Activated T-helper 2 cell treated with anti-CD3 and anti-CD28 coated beads, Interferon-gamma antibody, Interleukin-2, Interleukin-4, amounts not matched to agents 10 μg/mL and 5 μg/mL and 100 μg/mL, durations not matched to agents 14 hours and 24 hours and 36 hours (primary cell): ENCODE results near the gene HERC5. TPM values are rescaled to one million over a fixed set of nuclear protein-coding genes. Genes with fewer than 3 reads are reported as not detected.
A peak's percentile ranks its signal among the peaks of the same experiment; 100 is the strongest.

ENCODE experiments used
- DNase-seq: peaks from one replicate; pipeline ENCODE4 v3.0.0; 2021; ENCODE audit warnings: low spot score
- H3K27ac Mint-ChIP-seq: one replicate; pipeline ENCODE4 v1.8.0; 2021; ENCODE audit warnings: mixed read lengths
- H3K27me3 Mint-ChIP-seq: one replicate; pipeline ENCODE4 v1.8.0; 2021; ENCODE audit warnings: low read depth, mixed read lengths
- H3K36me3 Mint-ChIP-seq: one replicate; pipeline ENCODE4 v1.8.0; 2021; ENCODE audit warnings: low read depth, mixed read lengths
- H3K4me1 Mint-ChIP-seq: one replicate; pipeline ENCODE4 v1.8.0; 2021; ENCODE audit warnings: low read depth, mixed read lengths
- H3K4me3 Mint-ChIP-seq: one replicate; pipeline ENCODE4 v1.8.0; 2021; ENCODE audit warnings: low read depth, mild to moderate bottlenecking, moderate library complexity, mixed read lengths
- H3K9me3 Mint-ChIP-seq: one replicate; pipeline ENCODE4 v1.8.0; 2021; ENCODE audit warnings: mixed read lengths
- intact Hi-C: fragments of 100-400 bp; cut with micrococcal nuclease; formaldehyde crosslinking; loops from one replicate; pipeline ENCODE4 v1.15.1; 2023
- total RNA-seq: library from RNA; stranded (reverse); gene quantifications from 2 replicates; pipeline ENCODE4 v1.2.3, GENCODE V29; 2022

HERC5 gene
- total RNA-seq, 1 donor from 2014 or later: 8.4 TPM

DNA sequence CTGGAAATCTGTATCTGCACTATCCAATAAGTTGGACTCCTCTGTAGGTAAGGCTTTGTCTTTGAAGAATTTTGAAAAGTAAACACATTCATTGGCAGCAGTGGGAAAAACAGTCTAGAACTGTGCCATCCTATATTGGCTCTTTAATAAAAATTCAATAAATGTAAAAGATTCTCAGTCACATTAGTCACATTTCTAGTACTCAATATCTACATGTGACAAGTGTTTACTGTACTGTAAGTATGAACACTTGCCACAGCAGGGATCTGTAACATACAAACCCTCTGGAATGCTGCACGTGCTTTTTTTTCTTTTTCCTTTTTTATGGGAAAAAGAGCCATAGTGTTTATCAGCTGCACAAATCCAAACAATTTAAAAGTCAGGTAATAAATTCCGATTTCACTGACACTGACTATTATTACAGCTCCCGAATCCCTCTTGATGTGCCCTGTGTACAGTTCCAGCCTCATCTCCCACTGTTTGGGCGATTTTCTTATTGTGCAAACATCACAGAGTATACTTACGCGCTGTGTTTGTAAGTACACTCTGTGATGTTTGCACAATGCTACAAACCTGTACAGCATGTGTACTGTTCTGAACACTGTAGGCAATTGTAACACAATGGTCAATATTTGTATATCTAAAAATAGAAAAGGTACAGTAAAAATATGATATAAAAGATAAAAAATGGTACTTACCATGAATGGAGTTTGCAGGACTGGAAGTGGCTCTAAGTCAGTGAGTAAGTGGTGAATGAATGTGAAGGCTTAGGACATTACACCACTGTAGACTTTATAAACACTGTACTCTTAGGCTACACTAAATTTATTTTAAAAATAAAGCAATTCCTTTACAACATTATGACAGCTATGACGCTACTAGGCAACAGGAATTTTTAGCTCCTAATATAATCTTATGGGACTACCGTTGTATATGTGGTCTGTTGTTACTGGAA is 57.9 kb downstream of the HERC5 start:
- no peaks in the 10 kb centered on the region for H3K36me3 Mint-ChIP-seq
- intact Hi-C loops: loop anchor here (1.0 to 10.0 kb wide), 3 partner anchors 146 to 660 kb away; no protein-coding TSS in a partner anchor
- no peaks in the 10 kb centered on the region for H3K9me3 Mint-ChIP-seq
- no peak for DNase-seq
- no peaks in the 10 kb centered on the region for H3K27me3 Mint-ChIP-seq
- no peak overlapping the region for H3K27ac Mint-ChIP-seq
- H3K4me3 Mint-ChIP-seq: no peak overlapping the region
- no peaks in the 10 kb centered on the region for H3K4me1 Mint-ChIP-seq

DNA sequence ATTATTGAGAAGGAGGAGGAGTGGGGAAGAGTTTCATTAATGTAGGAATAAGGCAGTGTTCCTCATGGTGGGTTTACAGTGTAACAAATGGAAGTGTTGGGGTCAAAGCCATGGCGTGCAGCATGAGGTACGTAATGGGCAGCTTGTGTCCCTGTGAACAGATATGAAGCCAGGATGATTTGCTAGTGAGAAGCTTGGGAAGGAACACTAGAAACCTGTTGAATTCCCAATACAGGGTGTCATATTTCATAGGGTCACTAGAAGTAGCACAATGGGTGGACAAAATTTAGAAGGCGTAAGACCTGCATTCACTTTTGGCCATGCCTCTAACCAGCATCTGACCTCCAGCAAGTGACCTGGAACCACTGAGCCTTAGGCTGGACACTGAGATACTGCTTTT is 59.8 kb downstream of the HERC5 start:
- H3K36me3 Mint-ChIP-seq: peaks cover 13% of the 10 kb centered on the region
- H3K4me3 Mint-ChIP-seq: no peak overlapping the region
- intact Hi-C loops: loop anchor here (10.0 kb wide), 1 partner anchor 662 kb away; no protein-coding TSS in a partner anchor
- H3K4me1 Mint-ChIP-seq: peaks cover 5% of the 10 kb centered on the region
- DNase-seq: no peak
- no peaks in the 10 kb centered on the region for H3K27me3 Mint-ChIP-seq
- no peaks in the 10 kb centered on the region for H3K9me3 Mint-ChIP-seq
- no peak overlapping the region for H3K27ac Mint-ChIP-seq

DNA sequence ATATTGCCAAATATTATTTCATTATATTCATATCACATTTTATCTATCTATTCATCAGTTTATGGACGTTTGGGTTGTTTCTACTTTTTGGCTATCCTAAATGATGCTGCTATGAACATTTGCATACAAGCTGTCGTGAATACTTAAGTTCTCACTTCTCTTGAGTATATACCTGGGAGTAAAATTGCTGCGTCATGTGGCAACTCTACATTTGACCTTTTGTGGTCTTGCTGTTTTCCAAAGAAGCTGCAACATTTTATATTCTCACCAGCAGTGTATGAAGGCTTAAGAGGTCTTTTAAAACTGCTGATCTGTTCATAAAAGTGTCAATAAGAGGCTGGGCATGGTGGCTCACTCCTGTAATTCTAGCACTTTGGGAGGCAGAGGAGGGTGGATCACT is 60.9 kb downstream of the HERC5 start:
- no peak for DNase-seq
- H3K9me3 Mint-ChIP-seq: no peaks in the 10 kb centered on the region
- no peak overlapping the region for H3K4me3 Mint-ChIP-seq

DNA sequence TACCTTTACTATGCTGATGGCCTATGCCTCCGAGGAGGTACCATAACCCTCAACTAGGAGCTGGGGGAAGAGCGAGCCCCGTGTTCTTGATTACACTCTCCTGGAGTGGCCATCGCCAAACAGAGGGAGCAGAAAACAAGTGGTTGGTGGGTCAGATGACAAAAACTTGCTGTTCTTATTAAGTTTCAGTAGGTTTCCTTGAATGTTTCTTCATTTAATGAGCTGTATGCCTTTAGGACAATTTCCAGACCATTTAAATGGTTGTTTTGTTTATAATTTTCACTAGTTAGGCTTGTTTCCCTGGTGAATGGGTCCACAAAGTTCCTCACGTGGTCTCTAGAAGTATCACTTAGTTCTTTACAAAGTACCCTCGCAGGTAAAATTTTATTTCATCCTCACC is 62.0 kb downstream of the HERC5 start:
- no peaks in the 10 kb centered on the region for H3K9me3 Mint-ChIP-seq
- H3K27me3 Mint-ChIP-seq: no peaks in the 10 kb centered on the region
- intact Hi-C loops: loop anchor here (10.0 kb wide), 1 partner anchor 664 kb away; no protein-coding TSS in a partner anchor
- H3K36me3 Mint-ChIP-seq: peaks cover 16% of the 10 kb centered on the region
- H3K4me3 Mint-ChIP-seq: no peak overlapping the region
- peaks cover 16% of the 10 kb centered on the region for H3K4me1 Mint-ChIP-seq
- DNase-seq: no peak
- no peak overlapping the region for H3K27ac Mint-ChIP-seq

More for the DNA sequence above, 60.9 kb downstream of the HERC5 start:
- Mint-ChIP-seq H3K36me3 (peaks cover 16% of the 10 kb centered on the region), H3K4me1 (peaks cover 15% of the 10 kb centered on the region), H3K27me3 (no peaks in the 10 kb centered on the region), H3K27ac (no peak overlapping the region)
- intact Hi-C loops: loop anchor here (10.0 kb wide), 1 partner anchor 663 kb away; no protein-coding TSS in a partner anchor

DNA sequence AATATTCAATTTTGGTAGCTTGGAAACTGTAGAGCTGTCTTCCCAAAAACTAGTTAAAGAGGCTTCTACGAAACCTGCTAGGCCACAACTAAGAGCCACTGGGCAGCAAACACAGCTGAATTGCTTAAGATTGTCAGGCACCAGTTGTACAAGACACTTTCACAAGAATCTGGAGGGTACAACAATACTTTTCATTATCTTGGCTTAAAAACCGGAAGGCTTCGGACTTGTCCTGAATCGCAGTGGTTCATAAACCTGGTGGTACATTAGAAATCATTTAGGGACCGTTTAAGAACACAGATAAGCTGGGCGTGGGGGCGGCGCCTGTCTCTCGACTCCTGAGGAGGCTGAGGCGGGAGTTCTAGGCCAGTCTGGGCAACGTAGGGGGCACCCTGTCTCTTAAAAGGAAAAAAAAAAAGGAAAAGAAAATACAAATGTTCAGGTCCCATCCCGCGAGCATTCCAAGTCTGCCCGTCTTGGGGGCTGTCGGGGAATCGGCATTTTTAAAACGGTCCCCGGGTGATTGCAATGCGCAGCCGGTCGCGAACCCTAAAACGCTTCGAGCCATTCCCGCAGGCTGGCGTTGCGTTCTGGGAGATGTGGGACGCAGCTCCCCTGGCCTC is 65.9 kb downstream of the HERC5 start:
- H3K4me3 Mint-ChIP-seq: peak overlapping the region; percentile 98
- no peak for DNase-seq
- H3K36me3 Mint-ChIP-seq: peaks cover 16% of the 10 kb centered on the region
- no peaks in the 10 kb centered on the region for H3K27me3 Mint-ChIP-seq
- H3K27ac Mint-ChIP-seq: peak overlapping the region; percentile 96
- intact Hi-C loops: loop anchor here (1.0 to 10.0 kb wide), 6 partner anchors 66 to 772 kb away; partner anchors contain the start of genes HERC5, HERC6 and TIGD2
- peaks cover 43% of the 10 kb centered on the region for H3K4me1 Mint-ChIP-seq
- H3K9me3 Mint-ChIP-seq: no peaks in the 10 kb centered on the region

DNA sequence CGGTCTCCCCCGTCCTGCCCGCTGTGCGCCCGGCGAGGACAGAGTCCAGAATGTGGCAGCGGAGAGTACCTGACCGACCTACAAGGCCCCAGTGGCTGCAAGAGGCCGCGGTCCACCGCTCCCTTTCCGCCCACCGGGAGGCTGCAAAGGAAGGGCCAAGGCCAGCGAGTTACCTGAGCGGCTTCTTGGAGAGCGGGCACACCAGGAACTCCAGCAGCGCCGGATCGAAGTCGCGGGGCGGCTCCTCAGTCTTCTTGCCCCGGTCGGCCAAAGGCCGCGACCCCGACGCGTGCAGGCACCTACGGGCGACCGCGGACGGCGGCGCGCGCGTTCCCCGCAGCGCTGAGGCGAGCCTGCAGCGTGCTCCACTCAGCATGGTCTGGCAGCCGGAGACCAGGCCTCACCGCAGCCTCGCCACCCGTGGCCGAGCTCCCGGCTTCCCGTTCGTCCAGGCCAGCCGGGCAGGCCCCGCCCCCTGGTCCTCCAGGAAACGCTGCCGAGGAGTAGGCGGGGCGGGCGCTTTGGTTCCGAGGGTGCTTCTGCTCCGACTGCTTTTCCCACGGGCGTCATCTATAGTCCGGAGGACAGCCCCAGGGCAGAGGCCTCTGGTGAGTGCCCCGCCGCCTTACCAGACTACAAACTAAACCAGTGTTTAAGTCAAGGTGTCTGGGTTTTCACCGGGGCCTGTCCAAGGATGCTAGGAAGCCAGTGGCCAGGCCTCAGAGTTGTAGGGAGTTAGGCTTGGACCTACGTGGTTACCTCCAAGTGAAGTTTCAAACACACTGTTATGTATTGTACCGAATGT is 66.6 kb downstream of the HERC5 start, which contains the start of gene PYURF:
PYURF (minus strand) TSS at position 452 of the 805 bp plus-strand sequence; CDS start at position 376, 76 bp downstream.
- peaks cover 49% of the 10 kb centered on the region for H3K4me1 Mint-ChIP-seq
- peak within 1 kb of the TSS; percentile 96 for H3K27ac Mint-ChIP-seq
- intact Hi-C loops: loop anchor here (1.0 to 10.0 kb wide), 8 partner anchors 66 to 771 kb away; partner anchors contain the start of genes HERC5, HERC6, PPM1K and TIGD2
- no peaks in the 10 kb centered on the region for H3K9me3 Mint-ChIP-seq
- H3K4me3 Mint-ChIP-seq: peak within 1 kb of the TSS; percentile 98
- peak; percentile 67 for DNase-seq
- peaks cover 16% of the 10 kb centered on the region for H3K36me3 Mint-ChIP-seq
- H3K27me3 Mint-ChIP-seq: no peaks in the 10 kb centered on the region

DNA sequence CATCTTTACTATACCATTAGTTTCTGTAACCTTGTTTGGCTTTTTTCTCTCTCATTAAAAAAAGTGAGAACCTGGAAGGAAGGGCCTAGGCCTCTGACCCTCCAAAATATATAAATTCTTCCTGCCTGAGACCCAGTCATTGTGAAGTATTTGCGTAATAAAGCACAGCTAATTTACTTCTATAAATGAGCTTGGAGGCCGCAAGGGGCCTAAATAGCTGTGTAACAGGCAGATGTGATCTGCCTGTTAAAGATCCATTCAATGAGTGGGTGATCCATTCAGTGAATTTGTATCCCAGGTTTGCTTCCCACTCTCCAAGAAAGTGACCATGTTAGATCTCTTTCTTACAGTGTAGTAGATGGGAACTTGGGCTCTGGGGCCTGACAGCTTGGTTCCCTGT is 67.3 kb downstream of the HERC5 start:
- no peaks in the 10 kb centered on the region for H3K27me3 Mint-ChIP-seq
- intact Hi-C loops: loop anchor here (1.0 to 10.0 kb wide), 6 partner anchors 67 to 771 kb away; partner anchors contain the start of genes HERC5, PPM1K and TIGD2
- H3K4me3 Mint-ChIP-seq: peak overlapping the region; percentile 98
- no peaks in the 10 kb centered on the region for H3K9me3 Mint-ChIP-seq
- no peak for DNase-seq
- peaks cover 49% of the 10 kb centered on the region for H3K4me1 Mint-ChIP-seq
- peak overlapping the region; percentile 63 for H3K27ac Mint-ChIP-seq
- peaks cover 16% of the 10 kb centered on the region for H3K36me3 Mint-ChIP-seq

DNA sequence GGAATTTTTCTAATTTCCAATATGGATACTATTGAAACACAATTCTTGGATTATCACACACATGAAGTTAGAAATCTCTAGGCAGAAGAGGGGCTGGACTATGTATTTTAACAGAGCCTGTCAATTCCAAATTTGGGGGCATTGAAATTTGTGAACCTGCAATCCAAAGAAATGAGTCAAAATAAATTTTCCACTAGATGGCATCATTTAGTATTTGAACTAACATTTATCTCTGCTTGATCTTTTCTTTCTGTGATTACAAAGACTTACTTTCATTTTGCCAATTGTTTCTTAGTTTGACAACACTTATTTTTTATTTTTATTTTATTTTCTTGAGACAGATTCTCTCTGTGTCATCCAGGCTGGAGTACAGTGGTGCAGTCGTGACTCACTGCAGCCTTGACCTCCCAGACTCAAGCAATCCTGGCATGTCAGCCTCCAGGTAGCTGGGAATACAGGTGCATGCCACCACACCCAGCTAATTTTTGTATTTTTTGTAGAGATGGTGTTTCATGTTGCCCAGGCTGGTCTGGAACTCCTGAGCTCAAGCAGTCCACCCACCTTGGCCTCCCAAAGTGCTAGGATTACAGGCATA is 69.4 kb downstream of the HERC5 start:
- intact Hi-C loops: loop anchor here (1.0 to 10.0 kb wide), 2 partner anchors 498 to 768 kb away; no protein-coding TSS in a partner anchor
- Mint-ChIP-seq H3K4me3 (no peak overlapping the region), H3K27ac (no peak overlapping the region), H3K9me3 (no peaks in the 10 kb centered on the region), H3K27me3 (no peaks in the 10 kb centered on the region), H3K4me1 (peaks cover 45% of the 10 kb centered on the region), H3K36me3 (peaks cover 6% of the 10 kb centered on the region)
- no peak for DNase-seq

DNA sequence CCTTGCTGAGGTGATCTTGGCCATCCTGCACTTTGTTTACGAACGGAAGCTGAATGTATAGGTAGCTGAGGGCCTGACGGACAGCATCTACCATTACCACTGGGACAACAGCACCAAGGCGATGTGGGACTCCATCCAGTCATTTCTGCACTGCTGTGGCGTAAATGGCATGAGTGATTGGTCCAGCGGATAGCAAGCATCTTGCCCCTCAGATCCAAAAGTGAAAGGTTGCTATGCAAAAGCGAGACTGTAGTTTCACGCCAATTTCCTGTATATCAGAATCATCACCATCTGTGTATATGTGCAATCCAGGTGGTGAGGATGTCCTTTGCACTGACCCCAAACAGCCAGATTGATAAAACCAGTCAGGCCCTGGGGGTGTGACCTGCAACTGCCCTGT is 70.9 kb downstream of the HERC5 start:
- no peaks in the 10 kb centered on the region for H3K36me3 Mint-ChIP-seq
- intact Hi-C loops: loop anchor here (10.0 kb wide), 1 partner anchor 767 kb away; no protein-coding TSS in a partner anchor

DNA sequence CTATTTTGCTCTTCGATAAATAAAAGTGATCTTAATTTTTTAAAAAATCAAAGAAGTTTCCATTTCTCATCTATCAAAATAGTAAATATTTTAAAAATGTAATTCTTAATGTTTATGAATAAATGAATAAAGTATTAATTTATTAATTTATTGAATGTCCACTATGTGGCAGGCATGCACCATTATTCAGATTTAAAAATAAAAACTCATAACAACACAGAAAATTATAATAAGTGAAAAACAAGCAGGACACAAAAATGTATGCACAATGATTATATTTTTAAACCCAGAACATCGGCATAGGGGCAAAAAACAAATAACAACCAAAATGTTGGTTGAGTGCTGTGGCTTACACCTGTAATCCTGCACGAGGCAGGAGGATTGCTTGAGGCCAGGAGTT is 71.9 kb downstream of the HERC5 start:
- peaks cover 32% of the 10 kb centered on the region for H3K4me1 Mint-ChIP-seq
- H3K27me3 Mint-ChIP-seq: no peaks in the 10 kb centered on the region
- H3K27ac Mint-ChIP-seq: no peak overlapping the region
- H3K36me3 Mint-ChIP-seq: no peaks in the 10 kb centered on the region
- DNase-seq: no peak
- intact Hi-C loops: loop anchor here (10.0 kb wide), 1 partner anchor 766 kb away; no protein-coding TSS in a partner anchor
- no peak overlapping the region for H3K4me3 Mint-ChIP-seq
- no peaks in the 10 kb centered on the region for H3K9me3 Mint-ChIP-seq

More for the DNA sequence above, 70.9 kb downstream of the HERC5 start:
- Mint-ChIP-seq H3K9me3 (no peaks in the 10 kb centered on the region), H3K27me3 (no peaks in the 10 kb centered on the region), H3K4me3 (no peak overlapping the region), H3K4me1 (peaks cover 34% of the 10 kb centered on the region), H3K27ac (no peak overlapping the region)
- no peak for DNase-seq

DNA sequence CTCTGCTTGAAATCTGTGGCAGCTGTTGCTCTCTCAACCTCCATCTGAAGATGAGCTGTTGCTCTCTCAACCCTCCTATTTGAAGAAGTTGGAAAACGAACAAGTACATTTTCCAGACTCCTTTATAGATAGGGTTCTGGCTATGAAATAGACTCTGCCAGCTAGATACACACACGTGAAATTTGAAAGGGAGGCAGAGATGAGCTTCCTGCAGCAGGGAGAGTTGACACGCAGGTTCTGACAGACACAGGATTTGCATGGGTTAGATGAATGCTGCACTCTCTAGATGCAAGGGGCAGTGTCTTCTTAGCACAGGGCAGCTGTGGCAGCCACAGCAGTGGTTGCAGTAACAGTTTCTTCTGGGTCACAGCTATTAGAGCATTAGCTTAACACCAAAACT is 74.6 kb downstream of the HERC5 start:
- Mint-ChIP-seq H3K9me3 (no peaks in the 10 kb centered on the region), H3K27ac (no peak overlapping the region), H3K36me3 (no peaks in the 10 kb centered on the region), H3K27me3 (peaks cover 3% of the 10 kb centered on the region), H3K4me1 (peaks cover 19% of the 10 kb centered on the region), H3K4me3 (no peak overlapping the region)
- no peak for DNase-seq
- intact Hi-C loops: no loop called here
